HEK293T (cell line): ENCODE measurements around the gene RHOBTB3.

ENCODE experiments used
- ARNT ChIP-seq: fragments of 450-650 bp; IDR thresholded peaks from 2 replicates; pipeline ENCODE4 v1.6.1; 2017; ENCODE audit warnings: mild to moderate bottlenecking
- BHLHE40 ChIP-seq: fragments of 450-650 bp; IDR thresholded peaks from 2 replicates; pipeline ENCODE4 v1.6.1; 2016; ENCODE audit warnings: mild to moderate bottlenecking, moderate library complexity, borderline replicate concordance
- CTBP1 ChIP-seq: fragments of 450-650 bp; IDR thresholded peaks from 2 replicates; pipeline ENCODE4 v1.6.1; 2016; ENCODE audit warnings: borderline replicate concordance
- ELF4 ChIP-seq: fragments of 450-650 bp; IDR thresholded peaks from 2 replicates; pipeline ENCODE4 v1.6.1; 2017; ENCODE audit warnings: antibody characterized with exemption
- FOXK2 ChIP-seq: fragments of 450-650 bp; IDR thresholded peaks from 2 replicates; pipeline ENCODE4 v1.6.1; 2016; ENCODE audit warnings: mild to moderate bottlenecking
- FOXM1 ChIP-seq: fragments of 450-650 bp; IDR thresholded peaks from 2 replicates; pipeline ENCODE4 v1.6.1; 2017; ENCODE audit warnings: mild to moderate bottlenecking, borderline replicate concordance
- HDGF ChIP-seq: fragments of 450-650 bp; IDR thresholded peaks from 2 replicates; pipeline ENCODE4 v1.6.1; 2017; ENCODE audit warnings: antibody characterized with exemption, borderline replicate concordance
- LEF1 ChIP-seq: fragments of 450-650 bp; IDR thresholded peaks from 2 replicates; pipeline ENCODE4 v1.6.1; 2017; ENCODE audit warnings: mild to moderate bottlenecking, borderline replicate concordance
- NFRKB ChIP-seq: fragments of 450-650 bp; IDR thresholded peaks from 2 replicates; pipeline ENCODE4 v1.6.1; 2016; ENCODE audit warnings: mild to moderate bottlenecking, moderate library complexity
- PKNOX1 ChIP-seq: fragments of 450-650 bp; IDR thresholded peaks from 2 replicates; pipeline ENCODE4 v1.6.1; 2016
- SP1 ChIP-seq: fragments of 450-650 bp; IDR thresholded peaks from 2 replicates; pipeline ENCODE4 v1.6.1; 2017
- SUZ12 ChIP-seq: fragments of 450-650 bp; IDR thresholded peaks from 2 replicates; pipeline ENCODE4 v1.6.1; 2016; ENCODE audit warnings: mild to moderate bottlenecking
- ZNF384 ChIP-seq: fragments of 450-650 bp; IDR thresholded peaks from 2 replicates; pipeline ENCODE4 v1.6.1; 2016

DNA sequence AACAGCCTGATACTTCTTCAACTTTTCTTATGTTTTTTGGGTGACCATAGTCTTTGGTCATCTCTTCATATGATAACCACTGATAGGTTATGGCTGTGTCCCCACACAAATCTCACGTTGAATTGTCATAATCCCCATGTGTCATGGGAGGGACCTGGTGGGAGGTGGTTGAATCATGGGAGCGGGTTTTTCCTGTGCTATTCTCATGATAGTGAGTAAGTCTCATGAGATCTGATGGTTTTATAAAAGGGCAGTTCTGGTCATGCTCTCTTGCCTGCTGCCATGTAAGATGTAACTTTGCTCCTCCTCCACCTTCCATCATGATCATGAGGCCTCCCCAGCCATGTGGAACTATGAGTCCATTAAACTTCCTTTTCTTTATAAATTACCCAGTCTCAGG is 8.7 kb downstream of the RHOBTB3 start:
- TF ChIP-seq FOXM1: no peak
- TF ChIP-seq NFRKB: no peak
- no peak for TF ChIP-seq FOXK2
- TF ChIP-seq LEF1: no peak
- TF ChIP-seq ZNF384: no peak
- no peak for TF ChIP-seq BHLHE40
- TF ChIP-seq ELF4: no peak
- no peak for TF ChIP-seq SUZ12
- no peak for TF ChIP-seq SP1
- TF ChIP-seq PKNOX1: no peak
- TF ChIP-seq ARNT: no peak
- TF ChIP-seq HDGF: no peak
- no peak for TF ChIP-seq CTBP1
